ENCODE data around the gene ATP11B. TPM values are rescaled to one million over a fixed set of nuclear protein-coding genes. Genes with fewer than 3 reads are reported as not detected.

The ATP11B gene
- total and polyA plus RNA-seq, 2 of the 8 experiments (the other 6 are each of a cell fraction or from before 2014, with no cell fraction given), result 5.1 to 26.5 TPM

- Histone ChIP-seq H2AFZ (ENCODE audit: low read length) (no peak overlapping the region), H3K14ac (ENCODE audit: insufficient read length) (no peak overlapping the region), H3K79me1 (ENCODE audit: low read depth, low read length) (no peaks in the 10 kb centered on the region), H3K27me3 (replicated peaks in 1 of 4; ENCODE audit: control insufficient read depth in 3 of 4, extremely low read depth in 1 of 4, insufficient read depth in 3 of 4, low read length in 3 of 4) (peaks cover 0 to 8% (median 5%) of the 10 kb centered on the region in 4 experiments; a peak in 2 of 7 replicates), H3K23ac (ENCODE audit: insufficient read length) (no peak overlapping the region), H3K9ac (replicated peaks in 1 of 4; ENCODE audit: extremely low read depth in 1 of 4, low read depth in 3 of 4, low read length in 3 of 4) (no peak overlapping the region), H3K79me2 (ENCODE audit: control insufficient read depth in 1 of 2, insufficient read depth in 2 of 2, low read length in 2 of 2) (peaks cover 0 to 9% of the 10 kb centered on the region in 2 experiments; a peak in 1 of 4 replicates), H3K56ac (replicated peaks; ENCODE audit: insufficient read length, low read depth, low read length) (no peak overlapping the region), H4K5ac (ENCODE audit: insufficient read length, low read depth, low read length) (no peak overlapping the region), H2BK12ac (ENCODE audit: low read depth, low read length) (no peak overlapping the region), H2AK5ac (ENCODE audit: low read depth, low read length) (no peak overlapping the region), H3K23me2 (ENCODE audit: low read depth, low read length) (peaks cover 11% of the 10 kb centered on the region), H2BK120ac (replicated peaks; ENCODE audit: low read depth, low read length) (no peak overlapping the region), H2BK15ac (ENCODE audit: low read length) (no peak overlapping the region), H2BK20ac (ENCODE audit: low read length) (no peak overlapping the region), H3K9me3 (ENCODE audit: insufficient read depth in 2 of 2, low read depth in 1 of 2, low read length in 1 of 2) (no peaks in the 10 kb centered on the region), H4K8ac (ENCODE audit: extremely low read depth, insufficient read depth, low read length) (no peak overlapping the region), H3K4me1 (replicated peaks in 1 of 4; ENCODE audit: control insufficient read depth in 3 of 4, insufficient read depth in 4 of 4, low read length in 3 of 4) (peaks cover 0 to 3% (median 0%) of the 10 kb centered on the region in 4 experiments; a peak in 2 of 7 replicates), H4K91ac (replicated peaks; ENCODE audit: insufficient read length, low read length) (no peak overlapping the region), H3K4me3 (ENCODE audit: extremely low read depth in 1 of 4, insufficient read depth in 2 of 4, low read depth in 3 of 4, low read length in 4 of 4) (no peak overlapping the region), H3K18ac (ENCODE audit: extremely low read depth, low read length) (no peak overlapping the region), H3K36me3 (ENCODE audit: control insufficient read depth in 2 of 4, insufficient read depth in 4 of 4, low read length in 3 of 4) (no peaks in the 10 kb centered on the region), H4K20me1 (replicated peaks in 1 of 2; ENCODE audit: control insufficient read depth in 1 of 2, insufficient read depth in 2 of 2, low read length in 2 of 2) (no peaks in the 10 kb centered on the region), H3K4ac (replicated peaks; ENCODE audit: insufficient read length, low read depth, low read length) (no peak overlapping the region), H3K4me2 (ENCODE audit: insufficient read depth in 1 of 2, low read depth in 2 of 2, low read length in 2 of 2) (no peak overlapping the region), H3K27ac (ENCODE audit: low read depth, low read length) (no peak overlapping the region), H2BK5ac (ENCODE audit: low read depth, low read length) (no peak overlapping the region)
- WGBS, 2 experiments (ENCODE audit: extremely low coverage in 1 of 2, insufficient coverage in 1 of 2, insufficient read length in 1 of 2, insufficient replicate concordance in 2 of 2, low coverage in 1 of 2, low lambda C conversion rate in 2 of 2, missing lambda C conversion rate in 1 of 2), result 92% methylated on average over 1 of the region's 1 CpG; no CpG with 5 or more reads in 1 of the 2 experiments
- TF ChIP-seq TCF12 (IDR thresholded peaks at IDR 0.05; ENCODE audit: low read depth, low read length), result no peak
- FAIRE-seq (no peak), DNase-seq (ENCODE audit: low read depth in 1 of 2, low spot score in 2 of 2) (no peak)
- ChIA-PET CTCF (ENCODE audit: partially characterized antibody) (no interaction called here), POLR2A (ENCODE audit: partially characterized antibody) (no interaction called here)
Measured at GRCh38 chr3:182796310-182796709, 3.0 kb downstream of the ATP11B start.

Data from H1 (cell line).